ENCODE data around the gene SOX4.

The SOX4 gene

DNA sequence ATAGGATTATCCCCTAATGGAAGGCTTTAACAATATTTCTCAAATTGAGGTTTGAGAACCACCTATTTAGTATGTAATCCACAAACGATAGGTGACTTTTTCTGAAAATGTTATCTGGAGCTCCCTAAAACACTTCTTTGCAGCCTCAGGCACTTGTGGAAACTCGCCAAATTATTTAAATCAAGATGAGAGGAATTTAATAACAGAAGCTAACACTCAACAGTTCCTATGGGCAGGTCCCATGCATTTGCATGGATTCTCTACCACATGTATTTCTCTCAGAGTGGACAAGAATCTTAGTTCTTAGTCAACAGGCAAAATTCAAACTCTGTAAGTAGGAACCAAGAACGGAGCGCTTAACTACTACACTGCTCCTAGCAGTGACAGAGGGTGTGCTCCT is 20.7 kb downstream of the SOX4 start:
- DNase-seq = no peak

DNA sequence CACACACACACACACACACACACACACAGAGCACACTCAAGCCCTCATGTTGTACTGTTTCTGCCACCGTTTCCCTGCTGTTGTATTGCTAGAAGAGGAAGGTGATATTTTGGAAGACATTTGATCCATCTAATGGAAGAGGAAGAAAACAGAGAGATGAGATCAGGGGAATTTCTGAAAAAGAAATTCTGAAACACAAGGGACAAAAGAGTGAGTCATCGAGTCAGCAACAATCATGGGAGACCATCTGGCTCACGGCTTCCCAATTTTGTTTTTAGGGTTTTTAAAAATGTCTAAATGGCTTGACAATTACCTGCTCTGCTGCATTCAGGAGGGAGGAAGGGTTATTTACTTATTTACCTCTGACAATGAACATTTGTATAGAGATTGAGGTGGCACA is 22.0 kb downstream of the SOX4 start:
- no peak for DNase-seq

GRCh38 chr6:21616005-21616404 is 22.5 kb downstream of the SOX4 start:
- DNase-seq = no peak

DNA sequence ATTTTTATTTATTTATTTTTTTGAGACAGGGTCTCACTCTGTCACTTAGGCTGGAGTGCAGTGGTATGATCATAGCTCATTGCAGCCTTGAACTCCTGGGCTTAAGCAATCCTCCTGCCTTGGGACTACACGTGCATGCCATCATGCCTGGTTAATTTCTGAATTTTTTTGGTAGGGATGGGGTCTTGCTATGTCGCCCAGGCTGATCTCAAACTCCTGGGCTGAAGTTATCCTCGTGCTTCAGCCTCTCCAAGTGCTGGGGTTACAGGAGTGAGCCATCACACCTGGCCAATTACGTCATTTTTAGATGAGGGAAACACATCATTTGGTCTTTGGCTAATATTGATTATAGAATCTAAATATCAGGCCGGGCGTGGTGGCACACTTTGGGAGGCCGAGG is 32.1 kb downstream of the SOX4 start:
- no peak for DNase-seq

DNA sequence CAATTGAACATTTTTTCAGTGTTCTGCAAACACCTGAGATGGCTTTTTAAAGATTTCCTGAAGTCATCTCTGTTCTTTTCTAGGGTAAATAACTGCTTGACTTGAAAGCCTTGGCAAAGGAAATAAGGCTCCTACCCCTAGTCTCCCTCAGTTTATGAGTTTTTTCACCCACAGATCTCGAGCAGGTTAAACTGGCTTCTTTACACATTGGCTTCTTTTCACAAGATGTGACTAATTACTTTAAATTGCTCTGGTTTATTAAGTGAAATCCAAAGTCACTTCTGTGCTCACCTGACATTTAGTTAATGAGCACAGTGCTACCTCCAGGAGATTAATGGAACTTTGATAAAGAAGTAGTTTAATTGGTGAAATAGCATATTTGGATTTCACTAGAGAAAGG is 33.2 kb downstream of the SOX4 start:
- no peak for DNase-seq

- no peak for DNase-seq
Measured at GRCh38 chr6:21628160-21628559, 34.6 kb downstream of the SOX4 start.

DNA sequence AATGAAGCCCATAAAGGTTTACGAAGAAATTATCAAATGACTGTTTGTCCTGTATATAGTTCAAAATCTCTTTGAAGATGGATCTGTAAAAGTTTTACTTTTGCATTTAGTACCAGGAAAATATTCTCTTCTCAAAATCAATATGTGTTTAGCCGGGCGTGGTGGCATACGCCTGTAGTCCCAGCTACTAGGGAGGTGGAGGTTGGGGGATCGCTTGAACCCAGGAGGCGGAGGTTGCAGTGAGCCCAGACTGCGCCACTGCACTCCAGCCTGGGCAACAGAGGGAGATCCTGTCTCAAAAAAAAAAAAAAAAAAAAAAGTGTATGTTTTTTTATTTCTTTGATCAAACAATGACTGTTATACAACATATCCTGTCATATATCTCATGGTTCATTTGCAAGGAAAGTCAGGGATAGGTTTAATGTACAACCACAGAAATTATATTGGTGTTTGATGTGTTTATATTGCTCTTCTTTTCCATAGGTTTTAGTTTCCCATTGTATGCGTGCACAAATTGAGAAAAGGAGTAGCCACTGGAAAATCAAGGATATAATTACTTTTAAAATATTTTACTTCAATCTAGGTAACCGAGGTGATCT is 40.1 kb downstream of the SOX4 start:
- DNase-seq = no peak

DNA sequence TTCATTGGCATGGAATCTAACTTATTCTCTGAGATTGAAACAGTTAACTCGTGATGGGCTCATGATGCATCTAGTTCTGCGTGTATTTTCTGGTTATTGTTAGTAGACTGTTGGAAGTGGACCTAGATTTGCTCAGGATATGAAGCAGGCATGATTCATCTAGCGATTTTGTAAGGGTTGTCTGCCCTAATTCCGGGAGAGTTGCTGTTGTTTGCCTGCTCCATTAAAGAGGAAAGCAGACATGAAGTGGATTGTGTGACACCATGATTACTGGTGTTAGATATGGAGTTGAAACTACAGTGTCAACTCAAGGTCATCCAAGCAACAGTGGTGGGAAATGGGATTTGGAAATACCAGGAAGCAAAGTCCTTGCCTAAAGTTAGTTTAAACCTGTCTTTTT is 41.0 kb downstream of the SOX4 start:
- DNase-seq = no peak

GRCh38 chr6:21636876-21637275 is 43.3 kb downstream of the SOX4 start:
- no peak for DNase-seq

DNA sequence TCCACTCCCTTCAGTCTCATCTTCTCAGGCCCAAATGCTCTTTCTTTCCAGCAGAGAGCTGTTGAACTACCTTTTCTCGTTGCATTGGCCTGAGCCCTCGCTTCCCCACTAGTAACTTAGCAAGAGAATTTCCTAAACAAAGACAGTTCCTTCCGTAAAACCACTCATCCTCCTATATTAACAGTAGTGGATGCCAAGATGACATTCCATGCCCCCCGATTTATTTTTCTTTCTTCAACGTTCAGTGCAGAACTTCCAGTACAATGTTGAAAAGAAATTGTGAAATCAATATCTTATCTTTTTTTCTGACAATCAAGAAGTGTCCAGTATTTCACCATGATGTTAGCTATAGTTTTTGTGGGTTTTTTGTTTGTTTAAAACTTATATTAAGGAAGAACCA is 45.8 kb downstream of the SOX4 start:
- no peak for DNase-seq
